Mesodermal cell (in vitro differentiated cells): ENCODE measurements around the gene TRIM58.

ENCODE experiments used
- H3K27ac ChIP-seq: 2 replicates; pipeline ENCODE4 v1.7.0; 2013; ENCODE audit warnings: mild to moderate bottlenecking, low read depth, low read length, moderate library complexity; ENCODE audit not compliant: severe bottlenecking
- H3K36me3 ChIP-seq: 2 replicates; pipeline ENCODE4 v1.7.1; 2013; ENCODE audit warnings: mild to moderate bottlenecking, low read length, moderate library complexity; ENCODE audit not compliant: control insufficient read depth, insufficient read depth
- H3K4me1 ChIP-seq: one replicate; pipeline ENCODE4 v1.7.1; 2013; ENCODE audit warnings: mild to moderate bottlenecking, low read length; ENCODE audit not compliant: insufficient read depth, control insufficient read depth, poor library complexity, severe bottlenecking
- H3K4me3 ChIP-seq: 2 replicates; pipeline ENCODE4 v1.7.0; 2013; ENCODE audit warnings: low read length, control low read depth, mild to moderate bottlenecking; ENCODE audit not compliant: insufficient read depth, poor library complexity, severe bottlenecking; ENCODE audit errors: extremely low read depth
- H3K9me3 ChIP-seq: 2 replicates; pipeline ENCODE4 v1.7.1; 2013; ENCODE audit warnings: mild to moderate bottlenecking, low read length, moderate library complexity; ENCODE audit not compliant: control insufficient read depth
- WGBS, 2 experiments: methylation state at CpG; one replicate each; pipeline ENCODE4 v1.1.5; 2013; ENCODE audit warnings: missing lambda C conversion rate in 2 of 2; ENCODE audit not compliant: insufficient coverage in 2 of 2; 5-methylcytosine and 5-hydroxymethylcytosine counted together

The TRIM58 gene

GRCh38 chr1:247884797-247885413, 27.9 kb downstream of the TRIM58 start:
- WGBS, 2 experiments, result 83 to 91% methylated on average over 2 to 7 of the region's 10 CpGs

GRCh38 chr1:247895163-247895637, 38.2 kb downstream of the TRIM58 start, which contains the start of gene OR2W3:
Gene OR2W3 (plus strand): TSS chr1:247895587. CDS start chr1:247895587, 0 bp downstream.
- Histone ChIP-seq H3K27ac (no peak within 1 kb of the TSS), H3K4me3 (no peak within 1 kb of the TSS), H3K9me3 (peaks cover 25% of the 10 kb centered on the region), H3K4me1 (no peaks in the 10 kb centered on the region), H3K36me3 (no peaks in the 10 kb centered on the region)
- no CpG with 5 or more reads among the region's 2 CpGs for whole genome bisulfite sequencing, 2 experiments

More at GRCh38 chr1:247884797-247885413, 27.9 kb downstream of the TRIM58 start:
- peaks cover 22% of the 10 kb centered on the region for H3K9me3 ChIP-seq
- H3K4me1 ChIP-seq, result no peaks in the 10 kb centered on the region
- no peak overlapping the region for H3K27ac ChIP-seq
- no peaks in the 10 kb centered on the region for H3K36me3 ChIP-seq
- no peak overlapping the region for H3K4me3 ChIP-seq

DNA sequence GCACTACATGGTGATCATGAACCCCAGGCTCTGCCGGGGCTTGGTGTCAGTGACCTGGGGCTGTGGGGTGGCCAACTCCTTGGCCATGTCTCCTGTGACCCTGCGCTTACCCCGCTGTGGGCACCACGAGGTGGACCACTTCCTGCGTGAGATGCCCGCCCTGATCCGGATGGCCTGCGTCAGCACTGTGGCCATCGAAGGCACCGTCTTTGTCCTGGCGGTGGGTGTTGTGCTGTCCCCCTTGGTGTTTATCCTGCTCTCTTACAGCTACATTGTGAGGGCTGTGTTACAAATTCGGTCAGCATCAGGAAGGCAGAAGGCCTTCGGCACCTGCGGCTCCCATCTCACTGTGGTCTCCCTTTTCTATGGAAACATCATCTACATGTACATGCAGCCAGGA, 39.0 kb downstream of the TRIM58 start:
- Histone ChIP-seq H3K36me3 (no peaks in the 10 kb centered on the region), H3K9me3 (peaks cover 25% of the 10 kb centered on the region), H3K27ac (no peak overlapping the region), H3K4me3 (no peak overlapping the region), H3K4me1 (no peaks in the 10 kb centered on the region)
- 77 to 84% methylated on average over 12 of the region's 14 CpGs for WGBS, 2 experiments

DNA sequence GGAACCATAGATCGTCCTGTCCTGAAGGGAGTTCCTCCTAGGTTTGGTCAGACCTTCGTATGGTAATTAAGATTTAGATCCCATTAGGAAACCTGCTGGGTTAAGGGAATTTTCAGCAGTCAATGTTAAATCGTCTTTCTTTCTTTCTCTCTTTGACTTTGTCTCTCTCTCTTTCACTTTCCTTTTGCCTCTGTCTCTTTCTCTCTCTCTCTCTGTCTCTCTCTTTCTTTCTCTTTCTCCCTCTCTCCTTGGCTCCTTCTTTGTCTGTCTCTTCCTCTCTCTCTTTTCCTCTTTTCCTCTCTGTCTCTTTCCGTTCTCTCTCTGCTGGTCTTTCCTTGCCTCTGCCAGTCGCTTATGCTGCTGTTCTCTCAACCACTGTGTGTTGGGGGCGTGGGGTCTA, 47.1 kb downstream of the TRIM58 start:
- H3K9me3 ChIP-seq, result peaks cover 24% of the 10 kb centered on the region
- no peaks in the 10 kb centered on the region for H3K4me1 ChIP-seq
- no peaks in the 10 kb centered on the region for H3K36me3 ChIP-seq
- H3K4me3 ChIP-seq, result no peak overlapping the region
- no peak overlapping the region for H3K27ac ChIP-seq
- 43 to 50% methylated on average over 1 of the region's 6 CpGs for WGBS, 2 experiments

- no peak overlapping the region for H3K27ac ChIP-seq
- H3K4me3 ChIP-seq, result no peak overlapping the region
- no peaks in the 10 kb centered on the region for H3K4me1 ChIP-seq
- no peaks in the 10 kb centered on the region for H3K36me3 ChIP-seq
- 88 to 92% methylated on average over 7 to 9 of the region's 13 CpGs for WGBS, 2 experiments
- H3K9me3 ChIP-seq, result peaks cover 24% of the 10 kb centered on the region
Measured at GRCh38 chr1:247905181-247905580, 48.2 kb downstream of the TRIM58 start.

GRCh38 chr1:247905910-247906503, 49.0 kb downstream of the TRIM58 start:
- no peaks in the 10 kb centered on the region for H3K4me1 ChIP-seq
- no peak overlapping the region for H3K4me3 ChIP-seq
- no peak overlapping the region for H3K27ac ChIP-seq
- 68 to 78% methylated on average over 2 to 3 of the region's 9 CpGs for WGBS, 2 experiments
- H3K36me3 ChIP-seq, result no peaks in the 10 kb centered on the region
- H3K9me3 ChIP-seq, result peaks cover 32% of the 10 kb centered on the region

- H3K27ac ChIP-seq, result no peak overlapping the region
- no peaks in the 10 kb centered on the region for H3K4me1 ChIP-seq
- no peaks in the 10 kb centered on the region for H3K36me3 ChIP-seq
- peaks cover 34% of the 10 kb centered on the region for H3K9me3 ChIP-seq
- no CpG with 5 or more reads among the region's 7 CpGs for WGBS, 2 experiments
- H3K4me3 ChIP-seq, result no peak overlapping the region
Measured at GRCh38 chr1:247906504-247907047, 49.6 kb downstream of the TRIM58 start.

DNA sequence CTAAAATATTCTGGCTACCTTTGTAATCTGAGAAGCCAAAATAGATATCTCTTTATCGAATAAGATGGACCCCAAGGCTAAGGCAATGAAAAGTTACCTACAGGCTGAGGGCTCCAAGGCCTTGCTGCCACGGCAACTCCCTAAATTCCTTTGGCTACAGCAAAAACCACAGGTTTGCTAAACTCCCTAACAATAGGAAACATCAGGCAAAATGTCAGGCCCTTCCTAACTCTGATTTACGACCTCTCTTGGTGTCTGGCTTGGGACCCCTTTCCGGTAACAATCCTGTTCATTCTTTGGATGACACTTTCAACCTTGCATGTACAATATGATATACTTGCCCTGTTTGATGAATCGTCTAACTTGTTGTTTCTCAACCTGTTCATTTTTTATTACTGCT, 51.8 kb downstream of the TRIM58 start:
- Histone ChIP-seq H3K27ac (no peak overlapping the region), H3K4me3 (no peak overlapping the region), H3K36me3 (no peaks in the 10 kb centered on the region), H3K4me1 (no peaks in the 10 kb centered on the region), H3K9me3 (peaks cover 44% of the 10 kb centered on the region)
- 68 to 73% methylated on average over 4 to 5 of the region's 5 CpGs for WGBS, 2 experiments

DNA sequence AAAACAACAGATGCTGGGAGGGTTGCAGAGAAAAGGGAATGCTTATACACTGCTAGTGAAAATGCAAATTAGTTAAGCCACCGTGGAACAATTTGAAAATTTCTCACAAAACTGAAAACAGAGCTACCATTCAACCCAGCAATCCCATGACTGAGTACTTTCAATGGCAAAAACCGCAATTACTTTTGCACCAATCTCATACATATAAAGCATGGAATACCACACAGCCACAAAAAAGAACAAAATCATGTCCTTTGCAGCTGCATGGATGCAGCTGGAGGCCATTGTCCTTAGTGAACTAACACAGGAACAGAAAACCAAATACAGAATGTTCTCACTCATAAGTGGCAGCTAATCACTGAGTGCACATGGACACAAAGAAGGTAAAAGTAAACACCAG, 56.8 kb downstream of the TRIM58 start:
- 14 to 46% methylated on average over 1 to 2 of the region's 2 CpGs for WGBS, 2 experiments
- Histone ChIP-seq H3K27ac (no peak overlapping the region), H3K4me3 (no peak overlapping the region), H3K36me3 (no peaks in the 10 kb centered on the region), H3K4me1 (no peaks in the 10 kb centered on the region), H3K9me3 (peaks cover 44% of the 10 kb centered on the region)

GRCh38 chr1:247914941-247915662, 58.1 kb downstream of the TRIM58 start:
- H3K36me3 ChIP-seq, result no peaks in the 10 kb centered on the region
- no peaks in the 10 kb centered on the region for H3K4me1 ChIP-seq
- peaks cover 41% of the 10 kb centered on the region for H3K9me3 ChIP-seq
- no peak overlapping the region for H3K27ac ChIP-seq
- 53 to 87% methylated on average over 2 to 4 of the region's 4 CpGs for WGBS, 2 experiments
- H3K4me3 ChIP-seq, result no peak overlapping the region
